Uterus (tissue), 4 donors: ENCODE results near the gene KPNA4. TPM values are rescaled to one million over a fixed set of nuclear protein-coding genes. Genes with fewer than 3 reads are reported as not detected.

ENCODE experiments used
- DNase-seq, 2 donors: peaks; one replicate each; pipeline ENCODE4 v3.0.0-alpha.2; 2019 to 2020
- H3K27ac ChIP-seq, 2 donors: fragments of 200-600 bp; sonication (generic); 1 replicate in 1 of 2; 2 replicates in 1 of 2; pipeline ENCODE4 v1.5.1; 2016 to 2018
- H3K27me3 ChIP-seq, 2 donors: fragments of 200-600 bp; sonication (generic); one replicate each; pipeline ENCODE4 v1.5.1; 2018 to 2019; ENCODE audit warnings: control low read depth in 1 of 2
- H3K36me3 ChIP-seq, 2 donors: fragments of 200-600 bp; sonication (generic); one replicate each; pipeline ENCODE4 v1.5.1; 2019; ENCODE audit warnings: control low read depth in 1 of 2
- H3K4me1 ChIP-seq, 2 donors: fragments of 200-600 bp; sonication (generic); one replicate each; pipeline ENCODE4 v1.5.1; 2018 to 2019; ENCODE audit warnings: control low read depth in 1 of 2
- H3K4me3 ChIP-seq, 2 donors: fragments of 200-600 bp; sonication (generic); 1 replicate in 1 of 2; 2 replicates in 1 of 2; pipeline ENCODE4 v1.5.1; 2018 to 2019; ENCODE audit warnings: mild to moderate bottlenecking in 1 of 2
- H3K9me3 ChIP-seq, 2 donors: fragments of 200-600 bp; sonication (generic); one replicate each; pipeline ENCODE4 v1.5.1; 2019; ENCODE audit warnings: control low read depth in 1 of 2
- CTCF ChIP-seq, 4 experiments: fragments of 200-600 bp in 2 of 4; fragments of 450-650 bp in 2 of 4; sonication (generic) in 2 of 4; IDR thresholded peaks; one replicate each; pipeline ENCODE4 v1.5.1; 2016 to 2019; ENCODE audit warnings: antibody characterized with exemption in 4 of 4, mild to moderate bottlenecking in 2 of 4, moderate library complexity in 1 of 4
- POLR2A ChIP-seq, 2 donors: fragments of 450-650 bp; IDR thresholded peaks; one replicate each; pipeline ENCODE4 v1.6.1; 2016; ENCODE audit warnings: antibody characterized with exemption in 2 of 2, mild to moderate bottlenecking in 1 of 2, moderate library complexity in 1 of 2
- intact Hi-C: fragments of 100-400 bp; cut with DNase I; formaldehyde crosslinking; loops from one replicate; pipeline ENCODE4 v1.15.1; 2023; ENCODE audit warnings: low total_unique reads
- total RNA-seq, 4 donors: library from RNA; depleted of rRNA in 3 of 4; stranded (reverse); fragments of >200 nt in 3 of 4; gene quantifications; one replicate each; pipeline versions ENCODE4 v1.1.0 to v1.2.4, GENCODE V29; 2014 to 2023
- donor health status: DM: yes; HTN: yes; CAD: no.

The KPNA4 gene
- total RNA-seq, 4 donors from 2014 or later = 18.5 to 72.7 (median 33.5) TPM

GRCh38 chr3:160564258-160564911, 986 bp downstream of the KPNA4 start:
- H3K4me3 ChIP-seq = peak overlapping the region; percentile 87 to 95
- DNase-seq = no peak
- no peaks in the 10 kb centered on the region for H3K36me3 ChIP-seq
- no peaks in the 10 kb centered on the region for H3K27me3 ChIP-seq
- intact Hi-C loops = no loop called here
- TF ChIP-seq POLR2A (IDR thresholded peaks at IDR 0.05) = no peak
- no peak for TF ChIP-seq CTCF (IDR thresholded peaks at IDR 0.05)
- peak overlapping the region; percentile 95 for H3K27ac ChIP-seq
- peaks cover 0 to 21% of the 10 kb centered on the region in 2 donors for H3K4me1 ChIP-seq
- H3K9me3 ChIP-seq = no peaks in the 10 kb centered on the region

- Histone ChIP-seq H3K4me3 (no peak overlapping the region), H3K27me3 (no peaks in the 10 kb centered on the region), H3K9me3 (no peaks in the 10 kb centered on the region), H3K27ac (no peak overlapping the region), H3K4me1 (peaks cover 0 to 23% of the 10 kb centered on the region in 2 donors), H3K36me3 (no peaks in the 10 kb centered on the region)
- no peak for DNase-seq
- TF ChIP-seq CTCF (IDR thresholded peaks at IDR 0.05) (no peak), POLR2A (IDR thresholded peaks at IDR 0.05) (no peak)
- intact Hi-C loops = no loop called here
Measured at GRCh38 chr3:160562952-160563351, 2.4 kb downstream of the KPNA4 start.

GRCh38 chr3:160557571-160557970, 7.8 kb downstream of the KPNA4 start:
- no peaks in the 10 kb centered on the region for H3K27me3 ChIP-seq
- no peaks in the 10 kb centered on the region for H3K9me3 ChIP-seq
- H3K27ac ChIP-seq = no peak overlapping the region
- peaks cover 0 to 17% of the 10 kb centered on the region in 2 donors for H3K4me1 ChIP-seq
- H3K4me3 ChIP-seq = no peak overlapping the region
- no peaks in the 10 kb centered on the region for H3K36me3 ChIP-seq
- TF ChIP-seq POLR2A (IDR thresholded peaks at IDR 0.05) (no peak), CTCF (IDR thresholded peaks at IDR 0.05) (no peak)
- intact Hi-C loops = no loop called here
- DNase-seq = no peak

GRCh38 chr3:160556141-160556540, 9.2 kb downstream of the KPNA4 start:
- Histone ChIP-seq H3K4me1 (peaks cover 0 to 11% of the 10 kb centered on the region in 2 donors), H3K36me3 (no peaks in the 10 kb centered on the region), H3K4me3 (no peak overlapping the region), H3K9me3 (no peaks in the 10 kb centered on the region), H3K27me3 (no peaks in the 10 kb centered on the region), H3K27ac (no peak overlapping the region)
- intact Hi-C loops = no loop called here
- TF ChIP-seq POLR2A (IDR thresholded peaks at IDR 0.05) = no peak
- TF ChIP-seq CTCF (IDR thresholded peaks at IDR 0.05) = no peak
- no peak for DNase-seq

- H3K4me3 ChIP-seq = no peak overlapping the region
- no peaks in the 10 kb centered on the region for H3K9me3 ChIP-seq
- H3K27ac ChIP-seq = no peak overlapping the region
- no peaks in the 10 kb centered on the region for H3K27me3 ChIP-seq
- TF ChIP-seq CTCF (IDR thresholded peaks at IDR 0.05) (no peak), POLR2A (IDR thresholded peaks at IDR 0.05) (no peak)
- intact Hi-C loops = no loop called here
- H3K36me3 ChIP-seq = no peaks in the 10 kb centered on the region
- DNase-seq = no peak
- H3K4me1 ChIP-seq = peaks cover 0 to 11% of the 10 kb centered on the region in 2 donors
Measured at GRCh38 chr3:160554980-160555379, 10.4 kb downstream of the KPNA4 start.
